Stimulated activated naive CD4-positive, alpha-beta T cell treated with Interleukin-2 at 50 U/mL for 16 hours (primary cell): Measurements from ENCODE around the gene UBXN4.
"Not testable (repeated sequence)": the region's sequence is repeated elsewhere in the genome, so short reads cannot be mapped to it uniquely, and the experiment has no call there.

ENCODE experiments used
- DNase-seq: peaks from one replicate; lab custom pipeline; 2025; lab: John Stamatoyannopoulos, UW

UBXN4 gene

GRCh38 chr2:135807874-135808273 is 66.2 kb downstream of the UBXN4 start:
- not testable (repeated sequence) for DNase-seq

- no peak for DNase-seq
These were observed 71.4 kb downstream of the UBXN4 start for GRCh38 chr2:135812907-135813511.

- DNase-seq = no peak
These were observed 73.6 kb downstream of the UBXN4 start for GRCh38 chr2:135815269-135815668.

- DNase-seq = no peak
These were observed 75.8 kb downstream of the UBXN4 start for GRCh38 chr2:135817466-135817865.

GRCh38 chr2:135817951-135818350 is 76.3 kb downstream of the UBXN4 start:
- no peak for DNase-seq

- DNase-seq = no peak
These were observed 77.4 kb downstream of the UBXN4 start for GRCh38 chr2:135818937-135819610.

GRCh38 chr2:135820003-135820618 is 78.5 kb downstream of the UBXN4 start:
- peak; percentile 73 for DNase-seq

- DNase-seq = no peak
These were observed 79.5 kb downstream of the UBXN4 start for GRCh38 chr2:135821190-135821589.

GRCh38 chr2:135822855-135823254 is 81.2 kb downstream of the UBXN4 start:
- DNase-seq = no peak

GRCh38 chr2:135825131-135825530 is 83.5 kb downstream of the UBXN4 start:
- DNase-seq = no peak

GRCh38 chr2:135825550-135826176 is 84.0 kb downstream of the UBXN4 start:
- DNase-seq = no peak

GRCh38 chr2:135826544-135826943 is 84.9 kb downstream of the UBXN4 start:
- DNase-seq = no peak

GRCh38 chr2:135829378-135830135 is 87.9 kb downstream of the UBXN4 start:
- no peak for DNase-seq

GRCh38 chr2:135831180-135831812 is 89.6 kb downstream of the UBXN4 start:
- no peak for DNase-seq

GRCh38 chr2:135832891-135833290 is 91.2 kb downstream of the UBXN4 start:
- no peak for DNase-seq
